ENCODE results near the gene CEP135. TPM values are rescaled to one million over a fixed set of nuclear protein-coding genes. Genes with fewer than 3 reads are reported as not detected.
"Not testable (repeated sequence)": the region's sequence is repeated elsewhere in the genome, so short reads cannot be mapped to it uniquely, and the experiment has no call there.

The CEP135 gene
- polyA plus RNA-seq, 2 donors, result 1.5 to 1.9 TPM

DNA sequence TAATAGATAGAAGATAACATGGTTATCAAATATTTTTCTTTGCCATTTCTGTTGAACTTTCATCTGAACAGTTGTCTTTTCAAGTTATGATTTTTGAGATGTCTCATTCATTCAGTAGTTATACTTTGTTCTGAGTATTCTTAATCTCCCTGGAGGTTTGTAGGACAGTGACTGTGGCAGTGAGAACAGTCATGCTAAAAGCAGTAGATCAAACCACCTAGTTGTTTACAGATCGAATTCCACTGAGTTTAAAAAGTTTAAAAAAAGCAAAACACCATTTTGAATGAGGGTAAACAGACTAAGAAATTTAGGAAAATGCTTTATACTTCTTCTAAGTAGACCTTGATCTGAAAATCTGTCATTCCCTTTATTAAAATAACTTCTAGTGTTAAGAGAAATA lies 107.2 kb downstream of the CEP135 start:
- Histone ChIP-seq H3K4me1 (ENCODE audit: control insufficient read depth in 2 of 2, insufficient read depth in 2 of 2, low read length in 1 of 2) (no peaks in the 10 kb centered on the region), H3K4me3 (ENCODE audit: low read depth in 1 of 2, low read length in 2 of 2) (no peak overlapping the region), H3K9me3 (ENCODE audit: control insufficient read depth in 2 of 2, insufficient read depth in 1 of 2, low read depth in 1 of 2, low read length in 1 of 2) (no peaks in the 10 kb centered on the region), H3K36me3 (ENCODE audit: control insufficient read depth in 2 of 2, insufficient read depth in 2 of 2, low read length in 1 of 2) (no peaks in the 10 kb centered on the region), H3K27me3 (ENCODE audit: control insufficient read depth in 1 of 2, insufficient read depth in 2 of 2, low read length in 2 of 2) (peaks cover 3 to 5% of the 10 kb centered on the region in 2 donors), H3K27ac (ENCODE audit: low read depth in 2 of 2, low read length in 1 of 2) (no peak overlapping the region)
- 57 to 71% methylated on average over 1 of the region's 1 CpG for WGBS, 2 donors

DNA sequence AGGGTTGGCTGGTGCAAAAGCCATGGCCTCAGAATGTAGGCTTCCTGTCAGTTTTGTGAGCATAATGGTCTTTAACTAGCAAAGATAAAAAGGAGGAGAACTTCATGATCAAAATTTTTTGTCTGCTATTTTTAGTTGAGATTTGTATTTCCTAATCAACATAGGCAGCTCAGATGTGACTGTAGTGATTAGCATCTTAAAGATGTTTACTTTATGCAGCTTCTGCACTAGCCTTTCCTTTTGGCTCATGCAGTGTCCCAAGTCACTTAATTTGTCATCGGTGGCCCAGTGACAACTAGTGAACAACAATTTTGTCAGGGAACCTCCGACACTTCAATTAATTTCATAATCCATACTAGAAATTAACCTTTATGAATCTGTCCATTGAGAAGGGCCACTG lies 109.8 kb downstream of the CEP135 start:
- H3K4me1 ChIP-seq (ENCODE audit: control insufficient read depth in 2 of 2, insufficient read depth in 2 of 2, low read length in 1 of 2), result no peaks in the 10 kb centered on the region
- no peaks in the 10 kb centered on the region for H3K9me3 ChIP-seq (ENCODE audit: control insufficient read depth in 2 of 2, insufficient read depth in 1 of 2, low read depth in 1 of 2, low read length in 1 of 2)
- 89% methylated on average over 2 of the region's 2 CpGs for WGBS, 2 donors
- no peaks in the 10 kb centered on the region for H3K36me3 ChIP-seq (ENCODE audit: control insufficient read depth in 2 of 2, insufficient read depth in 2 of 2, low read length in 1 of 2)
- no peak overlapping the region for H3K27ac ChIP-seq (ENCODE audit: low read depth in 2 of 2, low read length in 1 of 2)
- H3K4me3 ChIP-seq (ENCODE audit: low read depth in 1 of 2, low read length in 2 of 2), result no peak overlapping the region
- H3K27me3 ChIP-seq (ENCODE audit: control insufficient read depth in 1 of 2, insufficient read depth in 2 of 2, low read length in 2 of 2), result peaks cover 0 to 5% of the 10 kb centered on the region in 2 donors

DNA sequence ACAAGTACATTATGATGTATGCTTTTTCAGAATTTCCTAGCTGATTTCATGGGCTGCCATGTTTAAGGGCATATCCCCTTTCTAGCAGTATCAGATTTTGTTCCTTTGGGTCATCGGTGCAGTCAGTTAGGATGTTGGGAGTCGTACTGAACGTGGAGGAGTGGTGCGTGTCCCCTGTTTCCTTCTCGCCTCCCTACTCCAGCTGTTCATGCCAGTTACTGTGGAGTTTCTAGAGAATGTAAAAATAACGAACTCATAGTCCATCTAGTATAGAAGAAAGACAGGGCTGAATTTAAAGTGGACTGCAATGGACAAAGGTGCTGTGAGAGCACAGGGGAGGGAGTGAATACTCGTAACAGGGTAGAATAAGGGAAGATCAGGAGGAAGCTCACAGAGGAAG lies 111.3 kb downstream of the CEP135 start:
- Histone ChIP-seq H3K9me3 (ENCODE audit: control insufficient read depth in 2 of 2, insufficient read depth in 1 of 2, low read depth in 1 of 2, low read length in 1 of 2) (no peaks in the 10 kb centered on the region), H3K4me3 (ENCODE audit: low read depth in 1 of 2, low read length in 2 of 2) (no peak overlapping the region), H3K36me3 (ENCODE audit: control insufficient read depth in 2 of 2, insufficient read depth in 2 of 2, low read length in 1 of 2) (no peaks in the 10 kb centered on the region), H3K4me1 (ENCODE audit: control insufficient read depth in 2 of 2, insufficient read depth in 2 of 2, low read length in 1 of 2) (no peaks in the 10 kb centered on the region), H3K27ac (ENCODE audit: low read depth in 2 of 2, low read length in 1 of 2) (no peak overlapping the region), H3K27me3 (ENCODE audit: control insufficient read depth in 1 of 2, insufficient read depth in 2 of 2, low read length in 2 of 2) (peaks cover 0 to 5% of the 10 kb centered on the region in 2 donors)
- whole genome bisulfite sequencing, 2 donors, result 94% methylated on average over 7 of the region's 7 CpGs

DNA sequence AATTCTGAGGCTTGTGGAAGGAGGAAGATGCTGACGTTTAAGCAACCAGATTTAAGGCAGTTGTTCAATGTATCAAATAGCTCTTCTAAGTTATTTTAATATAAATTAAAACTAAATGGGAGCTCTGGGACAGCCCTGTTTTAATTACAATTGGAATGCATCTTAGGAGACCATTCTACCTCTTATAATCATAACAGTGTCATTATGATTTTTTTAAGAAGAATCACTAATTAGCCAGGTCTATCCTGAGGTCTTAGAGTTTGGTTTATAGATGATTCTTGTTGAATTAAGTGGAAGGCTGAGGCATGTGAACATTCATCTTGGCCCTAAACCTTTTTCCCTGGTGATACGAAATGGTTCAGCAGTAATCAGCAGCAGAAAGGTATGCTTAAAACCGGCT lies 113.4 kb downstream of the CEP135 start:
- 74 to 78% methylated on average over 3 of the region's 3 CpGs for WGBS, 2 donors

DNA sequence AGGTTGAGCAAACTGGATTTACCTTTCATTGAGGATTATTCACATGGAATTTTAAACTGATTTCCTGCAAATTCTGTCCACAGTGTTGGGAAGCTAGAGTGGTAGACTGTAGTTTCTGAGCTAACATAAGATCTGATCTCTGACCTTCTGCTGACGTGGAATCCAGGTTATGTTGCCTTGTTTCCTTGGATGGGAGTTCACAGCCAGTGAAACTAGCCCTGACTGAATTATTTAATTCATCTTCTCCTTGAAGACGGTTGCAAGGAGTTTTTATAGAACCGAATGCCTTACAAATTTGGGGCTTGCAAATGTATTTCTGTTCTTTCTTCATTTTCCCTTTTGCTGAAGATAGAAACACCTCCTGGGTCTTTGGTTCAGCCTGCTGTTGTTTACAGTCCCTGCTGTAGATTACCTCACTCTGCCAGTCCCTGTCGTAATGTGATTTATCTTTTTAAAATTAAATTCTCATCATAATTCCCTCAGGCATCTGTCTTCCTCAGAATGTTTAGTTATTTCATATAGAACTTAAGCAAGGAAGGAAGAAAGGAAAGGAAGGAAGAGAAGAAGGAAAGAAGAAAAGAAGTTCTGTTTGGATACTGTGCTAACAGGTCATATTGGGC lies 113.9 kb downstream of the CEP135 start:
- Histone ChIP-seq H3K27ac (ENCODE audit: low read depth in 2 of 2, low read length in 1 of 2) (no peak overlapping the region), H3K9me3 (ENCODE audit: control insufficient read depth in 2 of 2, insufficient read depth in 1 of 2, low read depth in 1 of 2, low read length in 1 of 2) (no peaks in the 10 kb centered on the region), H3K36me3 (ENCODE audit: control insufficient read depth in 2 of 2, insufficient read depth in 2 of 2, low read length in 1 of 2) (no peaks in the 10 kb centered on the region), H3K4me3 (ENCODE audit: low read depth in 1 of 2, low read length in 2 of 2) (no peak overlapping the region), H3K4me1 (ENCODE audit: control insufficient read depth in 2 of 2, insufficient read depth in 2 of 2, low read length in 1 of 2) (no peaks in the 10 kb centered on the region), H3K27me3 (ENCODE audit: control insufficient read depth in 1 of 2, insufficient read depth in 2 of 2, low read length in 2 of 2) (peaks cover 0 to 5% of the 10 kb centered on the region in 2 donors)
- 57 to 71% methylated on average over 4 of the region's 4 CpGs for WGBS, 2 donors

More for the DNA sequence above, 113.4 kb downstream of the CEP135 start:
- H3K27me3 ChIP-seq (ENCODE audit: control insufficient read depth in 1 of 2, insufficient read depth in 2 of 2, low read length in 2 of 2), result peaks cover 0 to 5% of the 10 kb centered on the region in 2 donors
- H3K4me3 ChIP-seq (ENCODE audit: low read depth in 1 of 2, low read length in 2 of 2), result no peak overlapping the region
- no peak overlapping the region for H3K27ac ChIP-seq (ENCODE audit: low read depth in 2 of 2, low read length in 1 of 2)
- H3K9me3 ChIP-seq (ENCODE audit: control insufficient read depth in 2 of 2, insufficient read depth in 1 of 2, low read depth in 1 of 2, low read length in 1 of 2), result no peaks in the 10 kb centered on the region
- H3K4me1 ChIP-seq (ENCODE audit: control insufficient read depth in 2 of 2, insufficient read depth in 2 of 2, low read length in 1 of 2), result no peaks in the 10 kb centered on the region
- H3K36me3 ChIP-seq (ENCODE audit: control insufficient read depth in 2 of 2, insufficient read depth in 2 of 2, low read length in 1 of 2), result no peaks in the 10 kb centered on the region

DNA sequence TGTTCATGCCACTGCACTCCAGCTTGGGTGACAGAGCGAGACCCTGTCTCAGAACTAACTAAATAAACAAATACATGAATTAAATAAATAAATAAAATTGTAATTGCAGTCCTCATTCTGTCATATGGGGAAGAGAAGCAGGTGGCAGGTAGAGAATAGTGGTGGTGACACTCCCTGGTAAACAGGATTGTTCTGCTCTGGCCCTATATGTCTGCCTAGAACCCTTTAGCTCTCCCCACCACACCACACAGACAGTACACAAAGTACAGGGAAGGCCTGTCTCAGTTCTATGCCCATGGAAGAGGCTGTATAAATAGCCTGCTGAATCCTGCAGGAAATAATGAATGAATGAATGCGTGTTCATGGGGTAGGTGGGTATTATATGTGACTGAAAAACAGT lies 117.7 kb downstream of the CEP135 start:
- 85 to 87% methylated on average over 2 of the region's 2 CpGs for WGBS, 2 donors
- no peak overlapping the region for H3K27ac ChIP-seq (ENCODE audit: low read depth in 2 of 2, low read length in 1 of 2)
- H3K4me1 ChIP-seq (ENCODE audit: control insufficient read depth in 2 of 2, insufficient read depth in 2 of 2, low read length in 1 of 2), result no peaks in the 10 kb centered on the region
- no peaks in the 10 kb centered on the region for H3K9me3 ChIP-seq (ENCODE audit: control insufficient read depth in 2 of 2, insufficient read depth in 1 of 2, low read depth in 1 of 2, low read length in 1 of 2)
- H3K27me3 ChIP-seq (ENCODE audit: control insufficient read depth in 1 of 2, insufficient read depth in 2 of 2, low read length in 2 of 2), result no peaks in the 10 kb centered on the region
- no peak overlapping the region for H3K4me3 ChIP-seq (ENCODE audit: low read depth in 1 of 2, low read length in 2 of 2)
- no peaks in the 10 kb centered on the region for H3K36me3 ChIP-seq (ENCODE audit: control insufficient read depth in 2 of 2, insufficient read depth in 2 of 2, low read length in 1 of 2)

DNA sequence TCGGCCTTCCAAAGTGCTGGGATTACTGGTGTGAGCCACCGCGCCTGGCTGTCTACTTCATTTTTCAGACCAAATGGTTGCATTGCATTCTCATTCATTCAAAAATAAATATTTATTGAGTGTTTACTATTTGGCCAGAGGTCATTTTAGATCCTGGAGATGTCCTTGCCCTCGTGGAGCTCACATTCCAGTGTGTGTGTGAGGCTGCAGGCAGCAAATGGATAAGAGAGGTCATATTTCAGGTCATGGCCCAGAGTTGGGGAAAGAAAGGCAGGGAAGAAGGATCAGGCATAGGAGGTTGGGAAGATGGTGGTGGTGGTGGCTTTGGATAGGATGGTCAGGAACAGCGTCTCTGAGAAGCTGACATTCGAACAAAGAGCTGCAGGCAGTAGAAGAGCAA lies 119.1 kb downstream of the CEP135 start:
- Histone ChIP-seq H3K9me3 (ENCODE audit: control insufficient read depth in 2 of 2, insufficient read depth in 1 of 2, low read depth in 1 of 2, low read length in 1 of 2) (no peaks in the 10 kb centered on the region), H3K4me3 (ENCODE audit: low read depth in 1 of 2, low read length in 2 of 2) (no peak overlapping the region), H3K4me1 (ENCODE audit: control insufficient read depth in 2 of 2, insufficient read depth in 2 of 2, low read length in 1 of 2) (no peaks in the 10 kb centered on the region), H3K27me3 (ENCODE audit: control insufficient read depth in 1 of 2, insufficient read depth in 2 of 2, low read length in 2 of 2) (no peaks in the 10 kb centered on the region), H3K36me3 (ENCODE audit: control insufficient read depth in 2 of 2, insufficient read depth in 2 of 2, low read length in 1 of 2) (no peaks in the 10 kb centered on the region), H3K27ac (ENCODE audit: low read depth in 2 of 2, low read length in 1 of 2) (no peak overlapping the region)
- 81% methylated on average over 6 of the region's 6 CpGs for WGBS, 2 donors

DNA sequence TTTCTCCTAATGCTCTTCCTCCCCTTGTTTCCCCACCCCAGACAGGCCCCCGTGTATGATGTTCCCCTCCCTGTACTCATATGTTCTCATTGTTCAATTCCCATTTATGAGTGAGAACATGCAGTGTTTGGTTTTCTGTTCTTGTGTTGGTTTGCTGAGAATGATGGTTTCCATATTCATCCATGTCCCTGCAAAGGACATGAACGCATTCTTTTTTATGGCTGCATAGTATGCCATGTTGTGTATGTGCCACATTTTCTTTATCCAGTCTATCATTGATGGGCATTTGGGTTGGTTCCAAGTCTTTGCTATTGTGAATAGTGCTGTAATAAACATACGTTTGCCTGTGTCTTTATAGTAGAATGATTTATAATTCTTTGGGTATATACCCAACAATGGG lies 124.0 kb downstream of the CEP135 start:
- WGBS, 2 donors, result 82 to 83% methylated on average over 3 of the region's 3 CpGs
- not testable (repeated sequence) for H3K9me3 ChIP-seq (ENCODE audit: control insufficient read depth in 2 of 2, insufficient read depth in 1 of 2, low read depth in 1 of 2, low read length in 1 of 2); H3K27ac ChIP-seq (ENCODE audit: low read depth in 2 of 2, low read length in 1 of 2); H3K4me1 ChIP-seq (ENCODE audit: control insufficient read depth in 2 of 2, insufficient read depth in 2 of 2, low read length in 1 of 2); H3K4me3 ChIP-seq (ENCODE audit: low read depth in 1 of 2, low read length in 2 of 2); H3K36me3 ChIP-seq (ENCODE audit: control insufficient read depth in 2 of 2, insufficient read depth in 2 of 2, low read length in 1 of 2); H3K27me3 ChIP-seq (ENCODE audit: control insufficient read depth in 1 of 2, insufficient read depth in 2 of 2, low read length in 2 of 2)

DNA sequence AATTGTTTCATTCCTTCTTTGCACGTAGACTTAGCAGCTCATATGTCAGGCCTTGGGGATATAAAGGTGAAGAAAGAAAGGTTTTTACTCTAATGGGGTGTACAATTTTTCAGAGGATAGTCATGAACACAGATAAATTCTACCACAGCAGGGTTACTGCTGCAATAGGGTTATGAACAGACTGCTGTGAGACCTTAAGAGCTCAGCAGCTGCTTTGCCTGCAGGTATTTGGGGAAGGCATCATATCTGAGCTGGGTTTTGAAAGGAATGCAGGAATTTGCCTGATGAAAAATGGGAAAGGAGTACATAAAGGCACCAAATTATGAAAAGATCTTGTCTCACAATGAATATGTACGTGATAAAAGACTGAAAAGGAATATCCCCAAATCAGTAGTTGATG lies 128.9 kb downstream of the CEP135 start:
- Histone ChIP-seq H3K9me3 (ENCODE audit: control insufficient read depth in 2 of 2, insufficient read depth in 1 of 2, low read depth in 1 of 2, low read length in 1 of 2) (no peaks in the 10 kb centered on the region), H3K4me3 (ENCODE audit: low read depth in 1 of 2, low read length in 2 of 2) (no peak overlapping the region), H3K27ac (ENCODE audit: low read depth in 2 of 2, low read length in 1 of 2) (no peak overlapping the region), H3K36me3 (ENCODE audit: control insufficient read depth in 2 of 2, insufficient read depth in 2 of 2, low read length in 1 of 2) (no peaks in the 10 kb centered on the region), H3K27me3 (ENCODE audit: control insufficient read depth in 1 of 2, insufficient read depth in 2 of 2, low read length in 2 of 2) (no peaks in the 10 kb centered on the region), H3K4me1 (ENCODE audit: control insufficient read depth in 2 of 2, insufficient read depth in 2 of 2, low read length in 1 of 2) (no peaks in the 10 kb centered on the region)
- WGBS, 2 donors, result 82 to 89% methylated on average over 2 of the region's 2 CpGs

DNA sequence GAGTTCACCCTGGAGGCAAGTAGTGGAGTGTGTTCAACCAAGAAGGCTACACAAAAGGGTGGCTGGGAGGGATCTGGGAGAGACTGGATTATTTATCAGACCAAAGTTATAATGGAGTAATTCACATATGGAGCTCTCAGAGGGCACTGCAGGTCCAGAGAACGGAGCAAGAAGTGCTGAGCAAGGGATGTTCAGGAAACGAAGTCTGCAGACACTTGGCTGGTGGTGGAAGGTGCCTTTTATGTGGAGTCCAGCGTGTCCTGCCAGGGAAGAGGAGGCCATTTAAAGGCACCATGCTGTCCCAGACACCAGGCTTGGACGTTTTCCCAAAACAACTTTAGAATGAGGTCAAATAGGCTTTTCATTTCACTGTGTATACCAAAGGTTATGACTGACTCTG lies 130.1 kb downstream of the CEP135 start:
- H3K36me3 ChIP-seq (ENCODE audit: control insufficient read depth in 2 of 2, insufficient read depth in 2 of 2, low read length in 1 of 2), result no peaks in the 10 kb centered on the region
- H3K27ac ChIP-seq (ENCODE audit: low read depth in 2 of 2, low read length in 1 of 2), result no peak overlapping the region
- 58 to 65% methylated on average over 4 of the region's 4 CpGs for WGBS, 2 donors
- no peak overlapping the region for H3K4me3 ChIP-seq (ENCODE audit: low read depth in 1 of 2, low read length in 2 of 2)
- H3K27me3 ChIP-seq (ENCODE audit: control insufficient read depth in 1 of 2, insufficient read depth in 2 of 2, low read length in 2 of 2), result no peaks in the 10 kb centered on the region
- H3K9me3 ChIP-seq (ENCODE audit: control insufficient read depth in 2 of 2, insufficient read depth in 1 of 2, low read depth in 1 of 2, low read length in 1 of 2), result no peaks in the 10 kb centered on the region
- H3K4me1 ChIP-seq (ENCODE audit: control insufficient read depth in 2 of 2, insufficient read depth in 2 of 2, low read length in 1 of 2), result no peaks in the 10 kb centered on the region

All from esophagus (tissue), 2 donors.